Measurements from ENCODE around the gene PTGES.

Gene PTGES

GRCh38 chr9:129746092-129746777 lies 6.6 kb downstream of the PTGES start:
- DNase-seq, result no peak

- no peak for DNase-seq
Observed at GRCh38 chr9:129745200-129745599, 7.6 kb downstream of the PTGES start.

- DNase-seq, result no peak
Observed at GRCh38 chr9:129740666-129741464, 12.0 kb downstream of the PTGES start.

- DNase-seq, result no peak
Observed at GRCh38 chr9:129740174-129740573, 12.7 kb downstream of the PTGES start.

GRCh38 chr9:129739432-129739831 lies 13.4 kb downstream of the PTGES start:
- DNase-seq, result no peak

GRCh38 chr9:129737479-129738274 lies 15.2 kb downstream of the PTGES start:
- DNase-seq, result peak in 49 of 56 donors; percentile 10 to 77 (median 47)

- DNase-seq, result no peak
Observed at GRCh38 chr9:129736334-129736733, 16.5 kb downstream of the PTGES start.

- no peak for DNase-seq
Observed at GRCh38 chr9:129735546-129735945, 17.3 kb downstream of the PTGES start.

- no peak for DNase-seq
Observed at GRCh38 chr9:129733632-129733953, 19.2 kb downstream of the PTGES start.

GRCh38 chr9:129732946-129733631 lies 19.8 kb downstream of the PTGES start:
- no peak for DNase-seq

GRCh38 chr9:129732100-129732499 lies 20.7 kb downstream of the PTGES start:
- DNase-seq, result no peak

- DNase-seq, result no peak
Observed at GRCh38 chr9:129731477-129732085, 21.3 kb downstream of the PTGES start.

- no peak for DNase-seq
Observed at GRCh38 chr9:129728744-129729143, 24.1 kb downstream of the PTGES start.

GRCh38 chr9:129726322-129727160 lies 26.3 kb downstream of the PTGES start:
- peak in 32 of 56 donors; percentile 13 to 76 (median 36) for DNase-seq

GRCh38 chr9:129725795-129726251 lies 27.0 kb downstream of the PTGES start:
- DNase-seq, result peak in 10 of 56 donors; percentile 7 to 58 (median 36)

- DNase-seq, result no peak
Observed at GRCh38 chr9:129724456-129725190, 28.2 kb downstream of the PTGES start.

GRCh38 chr9:129722913-129723312 lies 29.9 kb downstream of the PTGES start:
- DNase-seq, result no peak

GRCh38 chr9:129720865-129721545 lies 31.8 kb downstream of the PTGES start:
- no peak for DNase-seq
